Lung (tissue), 12 donors: ENCODE results near the gene CEACAM3. TPM values are rescaled to one million over a fixed set of nuclear protein-coding genes. Genes with fewer than 3 reads are reported as not detected.
"Not testable (repeated sequence)": the region's sequence is repeated elsewhere in the genome, so short reads cannot be mapped to it uniquely, and the experiment has no call there.

Source experiments
- ATAC-seq: fragments of 200-7000 bp; cut with Tn5 transposase; one replicate; pipeline ENCODE4 v1.9.1; 2020; ENCODE audit warnings: moderate number of reproducible peaks; ENCODE audit not compliant: insufficient read depth, low FRiP score
- DNase-seq, 3 donors: peaks; one replicate each; pipeline ENCODE4 v3.0.0-alpha.2; 2013 to 2017
- H3K27ac ChIP-seq, 2 donors: one replicate each; pipeline ENCODE4 v1.5.1; 2013; ENCODE audit warnings: mild to moderate bottlenecking in 2 of 2, moderate library complexity in 2 of 2, control low read depth in 1 of 2, inconsistent platforms in 1 of 2, low read depth in 1 of 2, low read length in 1 of 2
- H3K27me3 ChIP-seq, 3 donors: one replicate each; pipeline ENCODE4 v1.5.1; 2013; ENCODE audit warnings: low read length in 2 of 3; ENCODE audit not compliant: control insufficient read depth in 3 of 3, insufficient read depth in 3 of 3
- H3K36me3 ChIP-seq, 4 donors: one replicate each; pipeline ENCODE4 v1.5.1; 2013; ENCODE audit warnings: low read length in 4 of 4, mild to moderate bottlenecking in 1 of 4, moderate library complexity in 1 of 4; ENCODE audit not compliant: control insufficient read depth in 4 of 4, insufficient read depth in 4 of 4
- H3K4me1 ChIP-seq, 5 donors: one replicate each; pipeline ENCODE4 v1.5.1; 2013; ENCODE audit warnings: low read length in 5 of 5, mild to moderate bottlenecking in 2 of 5, moderate library complexity in 1 of 5; ENCODE audit not compliant: control insufficient read depth in 5 of 5, insufficient read depth in 5 of 5
- H3K4me3 ChIP-seq: one replicate; pipeline ENCODE4 v1.5.1; 2013; ENCODE audit warnings: mild to moderate bottlenecking, control low read depth, moderate library complexity
- H3K9ac ChIP-seq, 2 donors: one replicate each; pipeline ENCODE4 v1.5.1; 2013; ENCODE audit warnings: low read length in 2 of 2, control low read depth in 1 of 2; ENCODE audit not compliant: insufficient read depth in 1 of 2
- H3K9me3 ChIP-seq, 4 donors: one replicate each; pipeline ENCODE4 v1.5.1; 2013; ENCODE audit warnings: low read length in 3 of 4, mild to moderate bottlenecking in 1 of 4, moderate library complexity in 1 of 4; ENCODE audit not compliant: control insufficient read depth in 4 of 4, insufficient read depth in 3 of 4
- CTCF ChIP-seq: IDR thresholded peaks from 2 replicates; pipeline ENCODE4 v1.5.1; 2012; ENCODE audit warnings: mild to moderate bottlenecking; ENCODE audit errors: control extremely low read depth, extremely low read depth
- WGBS, 2 donors: extraction: QIAGEN DNeasy Blood & Tissue Kit; methylation state at CpG; one replicate each; pipeline ENCODE4 v1.1.7; 2013; 5-methylcytosine and 5-hydroxymethylcytosine counted together
- polyA plus RNA-seq, 2 donors: library from polyadenylated mRNA; stranded (reverse); fragments of 200-250 nt; gene quantifications; one replicate each; pipeline ENCODE4 v1.2.1, GENCODE V29; 2013
- total RNA-seq, 2 donors: library from RNA; depleted of rRNA in 1 of 2; stranded (reverse); fragments of >200 nt in 1 of 2; gene quantifications; one replicate each; pipeline ENCODE4 v1.2.1, GENCODE V29; 2014 to 2021
- donor health status: control.
- donor health status: control.
- donor health status: Bipolar disorder and iron deficiency.
- donor health status: healthy.
- donor health status: DM: yes; HTN: yes; CAD: no.

Gene CEACAM3
- total and polyA plus RNA-seq, 4 donors = 1.2 to 21.9 (median 3.7) TPM

GRCh38 chr19:41784312-41784711 lies 12.1 kb upstream of the CEACAM3 start:
- no peaks in the 10 kb centered on the region for H3K4me1 ChIP-seq
- H3K9ac ChIP-seq = no peak overlapping the region
- H3K36me3 ChIP-seq = no peaks in the 10 kb centered on the region
- no peak for TF ChIP-seq CTCF
- H3K4me3 ChIP-seq = no peak overlapping the region
- peaks cover 0 to 3% (median 0%) of the 10 kb centered on the region in 3 donors for H3K27me3 ChIP-seq
- DNase-seq = no peak
- WGBS, 2 donors = 22 to 50% methylated on average over 3 of the region's 3 CpGs
- H3K9me3 ChIP-seq = no peaks in the 10 kb centered on the region
- ATAC-seq = no peak
- no peak overlapping the region for H3K27ac ChIP-seq

DNA sequence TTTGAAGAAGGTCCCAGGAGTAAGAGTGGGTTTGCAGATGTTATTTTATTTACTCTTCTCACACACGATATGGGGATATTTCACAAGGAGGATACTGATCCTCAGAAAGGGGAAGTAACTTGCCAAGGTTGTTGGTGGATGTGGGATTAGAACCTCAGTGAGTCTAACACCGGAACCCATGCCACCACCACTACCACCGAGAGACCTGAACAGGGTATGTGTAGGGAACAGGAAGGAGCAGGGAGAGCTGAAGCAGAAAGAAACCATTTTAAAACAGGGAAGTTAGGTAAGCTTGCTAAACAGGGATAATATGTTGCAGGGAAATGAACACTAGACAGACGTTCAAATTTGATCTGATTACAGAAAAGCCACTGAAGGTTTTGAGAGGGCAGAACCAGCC lies 11.6 kb upstream of the CEACAM3 start:
- 18 to 40% methylated on average over 4 of the region's 4 CpGs for WGBS, 2 donors
- ATAC-seq = no peak

DNA sequence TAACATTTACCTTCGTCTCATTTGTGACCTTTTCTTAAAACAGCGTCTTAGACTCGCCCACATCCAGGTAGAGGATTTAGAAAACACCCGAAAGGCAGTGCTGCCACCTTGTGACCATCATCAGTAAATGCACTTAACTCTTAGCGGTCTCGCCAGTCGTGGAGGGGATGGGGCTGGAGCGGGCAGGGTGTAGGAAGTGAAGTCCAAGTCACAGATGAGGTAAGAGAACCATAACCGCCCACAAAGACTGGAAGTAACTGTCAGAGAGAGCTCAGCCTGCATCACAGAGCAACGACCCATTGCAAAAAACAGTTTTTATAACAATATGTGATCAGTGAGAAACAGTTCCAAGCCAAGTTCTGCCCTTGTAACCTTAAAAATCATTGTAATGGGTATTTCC lies 10.7 kb upstream of the CEACAM3 start:
- Histone ChIP-seq H3K27me3 (peaks cover 0 to 3% (median 0%) of the 10 kb centered on the region in 3 donors), H3K36me3 (no peaks in the 10 kb centered on the region), H3K27ac (no peak overlapping the region), H3K4me1 (no peaks in the 10 kb centered on the region), H3K9ac (no peak overlapping the region), H3K9me3 (no peaks in the 10 kb centered on the region), H3K4me3 (no peak overlapping the region)
- 0 to 1% methylated on average over 10 of the region's 10 CpGs for WGBS, 2 donors
- TF ChIP-seq CTCF = peak; percentile 63
- DNase-seq = peak; percentile 63 to 79 (median 66)
- peak; percentile 85 for ATAC-seq

More for the DNA sequence above, 11.6 kb upstream of the CEACAM3 start:
- no peak for TF ChIP-seq CTCF
- no peak overlapping the region for H3K9ac ChIP-seq
- no peak for DNase-seq
- H3K4me3 ChIP-seq = no peak overlapping the region
- no peaks in the 10 kb centered on the region for H3K9me3 ChIP-seq
- H3K4me1 ChIP-seq = no peaks in the 10 kb centered on the region
- H3K27me3 ChIP-seq = peaks cover 0 to 3% (median 0%) of the 10 kb centered on the region in 3 donors
- no peaks in the 10 kb centered on the region for H3K36me3 ChIP-seq
- peak overlapping the region in 1 of 2 donors; percentile 15 for H3K27ac ChIP-seq

- peaks cover 0 to 3% (median 0%) of the 10 kb centered on the region in 3 donors for H3K27me3 ChIP-seq
- no peak for ATAC-seq
- H3K4me1 ChIP-seq = no peaks in the 10 kb centered on the region
- H3K9ac ChIP-seq = no peak overlapping the region
- no peak for TF ChIP-seq CTCF
- no peak overlapping the region for H3K4me3 ChIP-seq
- H3K36me3 ChIP-seq = no peaks in the 10 kb centered on the region
- 66 to 70% methylated on average over 7 of the region's 7 CpGs for WGBS, 2 donors
- no peak for DNase-seq
- H3K9me3 ChIP-seq = no peaks in the 10 kb centered on the region
- no peak overlapping the region for H3K27ac ChIP-seq
These were observed 9.3 kb upstream of the CEACAM3 start for GRCh38 chr19:41787055-41787454.

DNA sequence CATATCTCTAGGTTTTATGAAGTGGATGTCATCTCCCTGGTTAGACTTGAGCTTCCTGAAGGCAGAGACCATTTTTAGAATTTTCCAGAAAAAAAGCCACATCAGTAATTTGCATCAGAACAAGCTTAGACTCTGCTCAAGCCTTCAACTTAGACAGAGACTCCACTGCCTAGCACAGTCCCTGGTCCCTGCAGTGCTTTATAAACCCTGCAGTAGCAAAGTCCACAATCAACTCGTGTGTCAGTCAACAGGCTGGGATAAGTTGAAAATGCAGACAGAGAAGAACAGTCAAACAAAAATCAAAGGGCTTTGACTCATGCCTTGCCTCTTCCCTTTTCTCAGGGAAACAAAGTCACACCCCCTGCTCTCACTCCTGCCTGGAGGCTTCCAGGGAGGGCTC lies 7.9 kb upstream of the CEACAM3 start:
- H3K9me3 ChIP-seq, H3K27ac ChIP-seq, H3K36me3 ChIP-seq, H3K27me3 ChIP-seq, H3K4me1 ChIP-seq, DNase-seq, H3K9ac ChIP-seq, ATAC-seq, H3K4me3 ChIP-seq: not testable (repeated sequence)
- WGBS, 2 donors = no CpG with 5 or more reads among the region's 1 CpG

GRCh38 chr19:41789053-41789452 lies 7.3 kb upstream of the CEACAM3 start:
- not testable (repeated sequence) for H3K4me1 ChIP-seq, ATAC-seq, H3K9me3 ChIP-seq, H3K4me3 ChIP-seq, H3K27me3 ChIP-seq, H3K9ac ChIP-seq, H3K27ac ChIP-seq, H3K36me3 ChIP-seq
- DNase-seq = peak in 1 of 3 donors; percentile 20
- WGBS, 2 donors = 68 to 84% methylated on average over 3 of the region's 5 CpGs
